Heart right ventricle (tissue), 16 donors: Measurements from ENCODE around the gene PLBD2. TPM values are rescaled to one million over a fixed set of nuclear protein-coding genes. Genes with fewer than 3 reads are reported as not detected.

Experiments
- ATAC-seq, 8 donors: fragments of 200-7000 bp; cut with Tn5 transposase; one replicate each; pipeline ENCODE4 v1.9.1; 2020; ENCODE audit warnings: mild to moderate bottlenecking in 8 of 8, moderate library complexity in 8 of 8, moderate number of reproducible peaks in 1 of 8
- DNase-seq, 2 donors: peaks; one replicate each; pipeline ENCODE4 v3.0.0-alpha.2; 2020
- H3K27ac ChIP-seq, 10 donors: fragments of 200-600 bp; sonication (generic) in 2 of 10; one replicate each; pipeline versions ENCODE4 v1.5.0 to v1.8.0; 2020 to 2022; ENCODE audit warnings: mild to moderate bottlenecking in 3 of 10
- H3K27me3 ChIP-seq, 7 donors: fragments of 200-600 bp; one replicate each; pipeline ENCODE4 v1.8.0; 2021 to 2022; ENCODE audit warnings: mild to moderate bottlenecking in 2 of 7
- H3K36me3 ChIP-seq, 9 donors: fragments of 200-600 bp; sonication (generic) in 1 of 9; one replicate each; pipeline versions ENCODE4 v1.5.0 to v1.8.0; 2020 to 2022; ENCODE audit warnings: mild to moderate bottlenecking in 2 of 9
- H3K4me1 ChIP-seq, 9 donors: fragments of 200-600 bp; sonication (generic) in 1 of 9; one replicate each; pipeline versions ENCODE4 v1.5.0 to v1.8.0; 2020 to 2022; ENCODE audit warnings: mild to moderate bottlenecking in 4 of 9
- H3K4me3 ChIP-seq, 10 donors: fragments of 200-600 bp; sonication (generic) in 2 of 10; one replicate each; pipeline versions ENCODE4 v1.5.0 to v1.8.0; 2020 to 2022; ENCODE audit warnings: mild to moderate bottlenecking in 7 of 10, moderate library complexity in 2 of 10
- H3K9me3 ChIP-seq, 11 donors: fragments of 200-600 bp in 10 of 11; sonication (generic) in 2 of 11; one replicate each; pipeline versions ENCODE4 v1.5.0 to v1.8.0; 2013 to 2022; ENCODE audit warnings: mild to moderate bottlenecking in 2 of 11, control low read depth in 1 of 11, moderate library complexity in 1 of 11
- CTCF ChIP-seq, 9 donors: fragments of 200-600 bp; sonication (generic) in 2 of 9; IDR thresholded peaks; one replicate each; pipeline versions ENCODE4 v1.5.0 to v1.8.0; 2021 to 2022; ENCODE audit warnings: antibody characterized with exemption in 9 of 9, mild to moderate bottlenecking in 5 of 9, moderate library complexity in 1 of 9
- WGBS, 2 donors: extraction: QIAGEN DNeasy Blood & Tissue Kit; methylation state at CpG; one replicate each; pipeline ENCODE4 v1.1.7; 2013; ENCODE audit warnings: inconsistent platforms in 1 of 2; 5-methylcytosine and 5-hydroxymethylcytosine counted together
- intact Hi-C, 10 donors: fragments of 100-400 bp; cut with DNase I; formaldehyde crosslinking; loops; one replicate each; pipeline versions ENCODE4 v1.11.1 to v1.14.2; 2022
- polyA plus RNA-seq, 2 donors: library from polyadenylated mRNA; stranded (reverse); fragments of 200-250 nt; gene quantifications; one replicate each; pipeline ENCODE4 v1.2.3, GENCODE V29; 2013
- total RNA-seq, 10 donors: library from RNA; stranded (reverse); fragmentation: NEBNext Ultra II Directional in 3 of 10; extraction: Animal tissue kit (Norgen Biotek cat#: 25700) in 3 of 10; gene quantifications; one replicate each; pipeline versions ENCODE4 v1.2.1 to v1.2.4, GENCODE V29; 2021 to 2023
- donor health status: Arrhythmogenic right ventricular cardiomyopathy.
- donor health status: ischemic (EF 13 %, LVEDD 7.1; RV severe dilation, severe dysfunction).
- donor health status: healthy with polysubstance abuse.
- donor health status: DM: no; HTN: yes; CAD: no.
- donor health status: DM: no; HTN: no; CAD: no.
- donor health status: ischemic (EF 25% LVEDD 6.9; RV normal size, moderate dysfunction).
- donor health status: ischemic (EF 25% LVEDD 5.7; RV mildly dilated, moderate dysfunction).
- donor health status: healthy.
- donor health status: DM: yes; HTN: yes; CAD: no.
- donor health status: Ischemic cardiomyopathy.
- donor health status: ischemic (EF 35%, LVEDD 5.7; RV mildly dilated, moderate dysfunction).
- donor health status: nonischemic (EF 11% LVEDD 7.7; RV severe dilation, severe dysfunction).
- donor health status: DM: yes; HTN: yes; CAD: no.
- donor health status: PGD.
- donor health status: ischemic (EF 29% LVEDD 5.4; RV normal size, mild dysfunction).
- donor health status: nonischemic (EF 23%, LVEDD 6.1; RV moderate dilation, normal function).

The PLBD2 gene
- total and polyA plus RNA-seq, 12 donors, result 13.0 to 53.9 (median 35.4) TPM

- no peak for TF ChIP-seq CTCF (IDR thresholded peaks at IDR 0.05)
Observed at GRCh38 chr12:113373969-113374368, 15.6 kb downstream of the PLBD2 start.

GRCh38 chr12:113374823-113375428, 16.5 kb downstream of the PLBD2 start:
- H3K9me3 ChIP-seq, result peaks cover 0 to 8% (median 0%) of the 10 kb centered on the region in 11 donors
- DNase-seq, result no peak
- intact Hi-C loops, result loop anchor here in 1 of 10 donors (5.0 kb wide), 1 partner anchor 73 kb away; no protein-coding TSS in a partner anchor
- 91 to 94% methylated on average over 4 of the region's 4 CpGs for WGBS, 2 donors
- no peak overlapping the region for H3K27ac ChIP-seq
- peaks cover 0 to 92% (median 42%) of the 10 kb centered on the region in 9 donors for H3K36me3 ChIP-seq
- no peaks in the 10 kb centered on the region for H3K27me3 ChIP-seq
- TF ChIP-seq CTCF (IDR thresholded peaks at IDR 0.05), result no peak
- no peak overlapping the region for H3K4me3 ChIP-seq
- ATAC-seq, result no peak
- H3K4me1 ChIP-seq, result no peaks in the 10 kb centered on the region

More at GRCh38 chr12:113373969-113374368, 15.6 kb downstream of the PLBD2 start:
- WGBS, 2 donors, result 89% methylated on average over 3 of the region's 3 CpGs
- H3K36me3 ChIP-seq, result peaks cover 0 to 85% (median 38%) of the 10 kb centered on the region in 9 donors
- H3K27me3 ChIP-seq, result no peaks in the 10 kb centered on the region
- ATAC-seq (no peak), DNase-seq (no peak)
- no peak overlapping the region for H3K27ac ChIP-seq
- H3K4me1 ChIP-seq, result no peaks in the 10 kb centered on the region
- intact Hi-C loops, result no loop called here
- H3K9me3 ChIP-seq, result peaks cover 0 to 8% (median 0%) of the 10 kb centered on the region in 11 donors
- H3K4me3 ChIP-seq, result no peak overlapping the region

- Histone ChIP-seq H3K4me1 (no peaks in the 10 kb centered on the region), H3K27me3 (no peaks in the 10 kb centered on the region), H3K9me3 (peaks cover 0 to 8% (median 0%) of the 10 kb centered on the region in 11 donors), H3K4me3 (no peak overlapping the region), H3K36me3 (peaks cover 0 to 95% (median 55%) of the 10 kb centered on the region in 9 donors), H3K27ac (no peak overlapping the region)
- no peak for TF ChIP-seq CTCF (IDR thresholded peaks at IDR 0.05)
- intact Hi-C loops, result loop anchor here in 1 of 10 donors (5.0 kb wide), 1 partner anchor 76 kb away; no protein-coding TSS in a partner anchor
- ATAC-seq (no peak), DNase-seq (no peak)
- WGBS, 2 donors, result 90 to 92% methylated on average over 3 of the region's 3 CpGs
Observed at GRCh38 chr12:113378291-113378690, 19.9 kb downstream of the PLBD2 start.

- H3K27ac ChIP-seq, result no peak overlapping the region
- intact Hi-C loops, result no loop called here
- no peak for DNase-seq
- no peak for ATAC-seq
- no peaks in the 10 kb centered on the region for H3K4me1 ChIP-seq
- 82% methylated on average over 11 of the region's 11 CpGs for WGBS, 2 donors
- no peaks in the 10 kb centered on the region for H3K27me3 ChIP-seq
- peaks cover 0 to 95% (median 40%) of the 10 kb centered on the region in 9 donors for H3K36me3 ChIP-seq
- H3K4me3 ChIP-seq, result no peak overlapping the region
- H3K9me3 ChIP-seq, result no peaks in the 10 kb centered on the region
- no peak for TF ChIP-seq CTCF (IDR thresholded peaks at IDR 0.05)
Observed at GRCh38 chr12:113381220-113381619, 22.8 kb downstream of the PLBD2 start.
